ENCODE results near the gene PEX26.

DNA sequence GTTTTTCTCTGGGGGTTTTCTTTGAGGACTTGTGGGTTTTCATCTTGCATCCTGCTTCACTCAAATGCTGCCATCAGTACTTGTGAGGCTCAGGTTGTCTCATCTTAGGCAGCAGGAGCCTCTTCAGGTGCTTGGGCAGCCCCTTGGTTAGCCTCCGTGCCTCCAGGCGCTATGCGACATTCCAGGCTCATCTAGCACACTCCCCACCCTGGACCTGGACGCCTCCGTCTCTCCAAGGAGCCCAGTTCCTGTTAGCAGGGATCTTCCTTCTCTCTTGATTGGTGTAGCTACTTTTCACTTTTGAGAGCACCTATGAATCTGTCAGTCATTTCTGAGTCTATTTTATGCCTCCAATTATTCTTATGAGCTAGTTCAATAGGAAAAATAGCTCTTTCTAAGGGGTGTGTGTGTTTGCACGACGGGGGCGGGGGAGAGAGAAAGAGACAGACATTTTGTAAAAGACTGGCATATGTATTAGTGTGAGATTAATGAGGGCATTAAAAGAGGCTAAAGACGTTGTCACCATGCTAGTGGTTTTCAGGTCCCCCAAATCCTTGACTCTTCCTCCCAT, 40.6 kb downstream of the PEX26 start:
- TF ChIP-seq EZH2 (IDR thresholded peaks at IDR 0.05; ENCODE audit: low read depth, unreplicated experiment) = no peak
- TF ChIP-seq, protein P1, sequence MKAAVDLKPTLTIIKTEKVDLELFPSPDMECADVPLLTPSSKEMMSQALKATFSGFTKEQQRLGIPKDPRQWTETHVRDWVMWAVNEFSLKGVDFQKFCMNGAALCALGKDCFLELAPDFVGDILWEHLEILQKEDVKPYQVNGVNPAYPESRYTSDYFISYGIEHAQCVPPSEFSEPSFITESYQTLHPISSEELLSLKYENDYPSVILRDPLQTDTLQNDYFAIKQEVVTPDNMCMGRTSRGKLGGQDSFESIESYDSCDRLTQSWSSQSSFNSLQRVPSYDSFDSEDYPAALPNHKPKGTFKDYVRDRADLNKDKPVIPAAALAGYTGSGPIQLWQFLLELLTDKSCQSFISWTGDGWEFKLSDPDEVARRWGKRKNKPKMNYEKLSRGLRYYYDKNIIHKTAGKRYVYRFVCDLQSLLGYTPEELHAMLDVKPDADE (IDR thresholded peaks at IDR 0.05) = no peak
- TF ChIP-seq, protein P2, sequence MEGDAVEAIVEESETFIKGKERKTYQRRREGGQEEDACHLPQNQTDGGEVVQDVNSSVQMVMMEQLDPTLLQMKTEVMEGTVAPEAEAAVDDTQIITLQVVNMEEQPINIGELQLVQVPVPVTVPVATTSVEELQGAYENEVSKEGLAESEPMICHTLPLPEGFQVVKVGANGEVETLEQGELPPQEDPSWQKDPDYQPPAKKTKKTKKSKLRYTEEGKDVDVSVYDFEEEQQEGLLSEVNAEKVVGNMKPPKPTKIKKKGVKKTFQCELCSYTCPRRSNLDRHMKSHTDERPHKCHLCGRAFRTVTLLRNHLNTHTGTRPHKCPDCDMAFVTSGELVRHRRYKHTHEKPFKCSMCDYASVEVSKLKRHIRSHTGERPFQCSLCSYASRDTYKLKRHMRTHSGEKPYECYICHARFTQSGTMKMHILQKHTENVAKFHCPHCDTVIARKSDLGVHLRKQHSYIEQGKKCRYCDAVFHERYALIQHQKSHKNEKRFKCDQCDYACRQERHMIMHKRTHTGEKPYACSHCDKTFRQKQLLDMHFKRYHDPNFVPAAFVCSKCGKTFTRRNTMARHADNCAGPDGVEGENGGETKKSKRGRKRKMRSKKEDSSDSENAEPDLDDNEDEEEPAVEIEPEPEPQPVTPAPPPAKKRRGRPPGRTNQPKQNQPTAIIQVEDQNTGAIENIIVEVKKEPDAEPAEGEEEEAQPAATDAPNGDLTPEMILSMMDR (conservative IDR thresholded peaks at IDR 0.05; ENCODE audit: low read depth in 2 of 2) = no peak
- no peak for TF ChIP-seq EZH2phosphoT487 (IDR thresholded peaks at IDR 0.05; ENCODE audit: unreplicated experiment)
- TF ChIP-seq, protein P3, sequence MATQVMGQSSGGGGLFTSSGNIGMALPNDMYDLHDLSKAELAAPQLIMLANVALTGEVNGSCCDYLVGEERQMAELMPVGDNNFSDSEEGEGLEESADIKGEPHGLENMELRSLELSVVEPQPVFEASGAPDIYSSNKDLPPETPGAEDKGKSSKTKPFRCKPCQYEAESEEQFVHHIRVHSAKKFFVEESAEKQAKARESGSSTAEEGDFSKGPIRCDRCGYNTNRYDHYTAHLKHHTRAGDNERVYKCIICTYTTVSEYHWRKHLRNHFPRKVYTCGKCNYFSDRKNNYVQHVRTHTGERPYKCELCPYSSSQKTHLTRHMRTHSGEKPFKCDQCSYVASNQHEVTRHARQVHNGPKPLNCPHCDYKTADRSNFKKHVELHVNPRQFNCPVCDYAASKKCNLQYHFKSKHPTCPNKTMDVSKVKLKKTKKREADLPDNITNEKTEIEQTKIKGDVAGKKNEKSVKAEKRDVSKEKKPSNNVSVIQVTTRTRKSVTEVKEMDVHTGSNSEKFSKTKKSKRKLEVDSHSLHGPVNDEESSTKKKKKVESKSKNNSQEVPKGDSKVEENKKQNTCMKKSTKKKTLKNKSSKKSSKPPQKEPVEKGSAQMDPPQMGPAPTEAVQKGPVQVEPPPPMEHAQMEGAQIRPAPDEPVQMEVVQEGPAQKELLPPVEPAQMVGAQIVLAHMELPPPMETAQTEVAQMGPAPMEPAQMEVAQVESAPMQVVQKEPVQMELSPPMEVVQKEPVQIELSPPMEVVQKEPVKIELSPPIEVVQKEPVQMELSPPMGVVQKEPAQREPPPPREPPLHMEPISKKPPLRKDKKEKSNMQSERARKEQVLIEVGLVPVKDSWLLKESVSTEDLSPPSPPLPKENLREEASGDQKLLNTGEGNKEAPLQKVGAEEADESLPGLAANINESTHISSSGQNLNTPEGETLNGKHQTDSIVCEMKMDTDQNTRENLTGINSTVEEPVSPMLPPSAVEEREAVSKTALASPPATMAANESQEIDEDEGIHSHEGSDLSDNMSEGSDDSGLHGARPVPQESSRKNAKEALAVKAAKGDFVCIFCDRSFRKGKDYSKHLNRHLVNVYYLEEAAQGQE (IDR thresholded peaks at IDR 0.05; ENCODE audit: unreplicated experiment) = no peak

All from GM23338 (cell line).